Measurements from ENCODE around the gene LIPC.
A peak's percentile ranks its signal among the peaks of the same experiment; 100 is the strongest.

Gene LIPC

DNA sequence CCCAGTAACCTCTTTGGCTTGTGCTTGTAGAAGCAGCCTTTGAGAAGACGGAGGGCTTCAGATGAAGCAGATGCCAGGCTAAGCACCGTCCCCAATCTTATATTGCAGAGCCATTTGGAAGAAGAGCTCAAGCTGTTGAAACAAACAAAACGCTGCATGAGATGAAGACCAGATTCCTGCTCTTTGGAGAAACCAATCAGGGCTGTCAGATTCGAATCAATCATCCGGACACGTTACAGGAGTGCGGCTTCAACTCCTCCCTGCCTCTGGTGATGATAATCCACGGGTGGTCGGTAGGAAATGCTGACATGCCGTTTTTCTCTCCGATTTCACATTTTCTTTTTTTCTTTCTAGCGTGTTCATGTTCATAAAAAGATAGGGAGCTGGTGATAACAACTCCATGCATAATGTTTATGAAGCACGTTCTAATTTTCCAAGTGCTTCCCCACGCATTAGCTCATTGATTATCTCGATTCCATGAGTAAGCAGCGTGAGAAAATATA is 106.5 kb downstream of the LIPC start:
- DNase-seq (ENCODE audit: low read depth, low spot score) = no peak

DNA sequence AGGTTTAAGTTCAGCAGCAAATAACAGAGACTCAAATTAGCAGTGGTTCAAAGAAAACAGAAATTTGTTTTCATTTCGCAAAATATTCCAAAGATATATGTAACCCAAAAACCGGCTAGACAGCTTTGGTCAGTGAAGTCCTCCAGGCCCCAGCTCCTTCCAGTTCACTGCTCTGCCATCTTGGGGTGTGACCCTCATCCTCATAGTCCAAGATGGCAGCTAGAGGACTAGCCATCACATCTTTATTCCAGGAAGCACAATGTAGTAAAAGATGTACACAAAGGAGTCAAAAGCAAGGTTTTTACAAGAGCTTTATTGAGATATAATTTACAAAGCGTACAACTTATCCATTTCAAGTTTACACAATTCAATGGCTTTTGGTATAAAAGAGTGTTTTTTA is 107.1 kb downstream of the LIPC start:
- no peak for DNase-seq (ENCODE audit: low read depth, low spot score)

DNA sequence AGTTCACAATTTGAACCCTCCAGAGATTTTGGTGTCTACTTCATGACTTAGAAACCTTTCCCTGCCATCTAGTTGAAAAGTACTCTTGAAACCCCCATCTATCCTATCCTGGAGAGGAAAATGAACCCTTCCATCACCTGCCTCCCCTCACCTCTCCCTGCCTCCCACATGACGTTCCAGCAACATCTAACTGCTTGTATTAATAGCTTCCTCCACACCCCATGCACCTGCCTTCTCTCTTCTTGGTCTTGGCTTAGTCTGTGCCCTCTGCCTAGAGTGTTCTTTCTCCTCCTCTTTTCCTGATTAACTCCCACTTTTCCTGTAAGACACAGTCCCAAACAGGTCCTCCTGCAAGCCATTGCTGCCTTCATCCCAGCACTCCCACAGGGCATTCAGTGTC is 107.8 kb downstream of the LIPC start:
- no peak for DNase-seq (ENCODE audit: low read depth, low spot score)

DNA sequence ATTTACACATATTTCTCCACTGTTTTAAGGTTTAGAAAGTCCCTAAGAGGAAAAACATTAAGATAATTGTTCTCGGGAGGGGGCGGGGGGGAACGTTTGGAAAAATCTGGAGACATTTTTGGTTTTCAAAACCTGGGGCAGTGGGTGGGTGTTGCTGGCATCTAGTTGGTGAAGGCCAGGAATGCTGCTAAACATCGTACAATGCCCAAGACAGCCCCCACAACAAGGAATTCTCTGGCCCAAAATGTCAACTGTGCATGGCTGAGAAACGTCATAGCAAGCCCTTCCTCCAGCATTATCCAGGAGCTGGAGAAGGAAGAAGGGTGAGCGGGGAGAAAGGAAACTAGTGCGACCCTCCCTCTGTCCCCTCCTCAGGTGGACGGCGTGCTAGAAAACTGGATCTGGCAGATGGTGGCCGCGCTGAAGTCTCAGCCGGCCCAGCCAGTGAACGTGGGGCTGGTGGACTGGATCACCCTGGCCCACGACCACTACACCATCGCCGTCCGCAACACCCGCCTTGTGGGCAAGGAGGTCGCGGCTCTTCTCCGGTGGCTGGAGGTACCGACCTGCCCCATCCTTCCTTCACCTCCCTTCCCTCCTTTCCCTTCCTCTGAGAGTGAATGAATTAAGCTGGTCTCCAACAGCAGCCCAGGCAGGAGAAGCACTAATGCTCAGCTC is 109.8 kb downstream of the LIPC start:
- no peak for DNase-seq (ENCODE audit: low read depth, low spot score)

DNA sequence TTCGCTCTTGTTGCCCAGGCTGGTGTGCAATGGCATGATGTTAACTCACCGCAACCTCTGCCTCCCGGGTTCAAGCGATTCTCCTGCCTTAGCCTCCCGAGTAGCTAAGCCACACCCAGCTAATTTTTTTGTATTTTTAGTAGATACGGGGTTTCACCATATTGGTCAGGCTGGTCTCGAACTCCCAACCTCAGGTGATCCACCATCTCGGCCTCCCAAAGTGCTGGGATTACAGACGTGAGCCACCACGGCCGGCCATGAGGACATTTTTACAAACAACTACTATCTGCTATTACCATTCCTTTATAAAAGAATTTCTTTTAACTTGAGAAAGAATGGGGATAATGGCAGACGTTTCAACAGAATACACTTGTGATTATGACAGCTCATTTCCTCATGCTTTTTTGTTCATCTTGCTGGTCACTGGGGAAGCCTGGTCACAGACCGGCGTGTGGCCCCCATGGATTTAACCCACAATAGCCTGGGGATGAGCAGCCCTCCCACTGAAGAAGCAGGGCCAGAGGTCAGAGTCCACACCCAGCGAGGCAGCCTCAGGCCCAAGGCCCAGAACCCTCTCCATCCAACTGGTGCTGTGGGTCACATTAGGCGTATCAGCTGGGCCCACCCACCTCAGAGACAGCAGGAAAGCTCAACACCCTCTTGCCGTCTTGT is 112.0 kb downstream of the LIPC start:
- no peak for DNase-seq (ENCODE audit: low read depth, low spot score)

DNA sequence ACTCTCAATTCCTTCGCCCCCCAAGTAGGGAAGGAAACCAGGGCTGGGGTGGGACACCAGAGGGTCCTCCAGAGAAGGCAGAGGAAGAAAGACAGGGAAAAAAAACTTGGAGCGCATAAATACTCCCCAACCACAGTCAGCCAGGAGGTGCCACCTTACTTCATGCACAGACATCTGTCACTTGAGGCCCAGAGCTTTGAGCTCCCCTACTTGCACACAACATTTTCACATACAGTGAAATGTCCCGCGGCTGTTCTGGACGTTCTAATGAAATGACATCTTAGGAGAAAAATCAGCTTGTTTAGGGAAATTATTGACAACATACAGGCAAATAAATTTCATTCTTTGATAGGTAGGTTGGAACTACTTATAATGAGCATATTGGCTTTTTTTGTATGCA is 113.0 kb downstream of the LIPC start:
- no peak for DNase-seq (ENCODE audit: low read depth, low spot score)

DNA sequence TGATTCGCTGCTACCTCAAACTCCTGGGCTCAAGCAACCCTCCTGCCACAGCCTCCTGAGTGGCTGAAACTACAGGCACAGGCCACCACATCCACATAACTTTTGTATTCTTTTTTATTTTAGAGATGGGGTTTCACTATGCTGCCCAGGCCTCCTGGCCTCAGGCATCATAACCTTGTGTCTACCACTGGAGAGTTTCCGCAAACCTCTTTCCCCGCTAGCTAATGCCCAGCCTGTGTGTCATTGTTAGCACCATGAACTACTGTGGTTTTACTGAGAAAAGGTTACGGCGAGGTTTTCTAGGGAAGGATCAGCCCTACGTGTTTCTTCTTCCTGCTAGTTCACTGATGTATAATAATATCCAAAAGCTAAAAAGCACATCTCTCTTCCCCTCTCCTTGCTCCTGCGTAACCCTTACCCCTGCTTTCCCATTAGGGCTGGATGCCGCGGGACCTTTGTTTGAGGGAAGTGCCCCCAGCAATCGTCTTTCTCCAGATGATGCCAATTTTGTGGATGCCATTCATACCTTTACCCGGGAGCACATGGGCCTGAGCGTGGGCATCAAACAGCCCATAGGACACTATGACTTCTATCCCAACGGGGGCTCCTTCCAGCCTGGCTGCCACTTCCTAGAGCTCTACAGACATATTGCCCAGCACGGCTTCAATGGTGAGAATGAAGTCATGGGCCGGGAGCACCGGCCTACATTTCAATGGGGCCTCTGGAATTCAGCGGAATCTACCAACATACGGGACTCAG is 113.7 kb downstream of the LIPC start:
- DNase-seq (ENCODE audit: low read depth, low spot score) = no peak

DNA sequence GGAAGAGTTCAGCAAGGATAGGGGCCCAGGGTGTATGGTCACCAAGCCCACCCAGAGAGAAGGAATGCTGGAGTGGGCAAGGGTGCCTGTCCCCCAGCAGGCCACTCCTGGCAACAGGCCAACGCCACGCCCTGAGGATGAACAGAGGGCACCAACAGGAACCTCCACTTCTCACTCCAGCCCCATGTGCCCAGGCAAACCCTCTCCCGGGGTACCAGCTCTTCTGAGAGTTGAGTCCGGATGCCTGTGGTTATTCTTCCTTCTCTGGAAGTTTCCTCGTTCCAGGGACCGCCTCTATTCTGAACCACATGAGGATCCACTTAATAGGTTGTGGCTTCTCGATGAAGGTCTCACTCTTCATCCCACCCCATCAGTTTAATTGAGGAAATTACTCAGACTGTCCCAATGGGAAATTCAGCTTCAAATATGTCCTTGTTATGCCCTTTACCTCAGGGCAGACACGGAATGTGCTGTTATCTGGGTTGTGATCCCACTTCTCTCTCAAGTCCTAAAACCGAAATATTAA is 114.3 kb downstream of the LIPC start:
- DNase-seq (ENCODE audit: low read depth, low spot score) = no peak

DNA sequence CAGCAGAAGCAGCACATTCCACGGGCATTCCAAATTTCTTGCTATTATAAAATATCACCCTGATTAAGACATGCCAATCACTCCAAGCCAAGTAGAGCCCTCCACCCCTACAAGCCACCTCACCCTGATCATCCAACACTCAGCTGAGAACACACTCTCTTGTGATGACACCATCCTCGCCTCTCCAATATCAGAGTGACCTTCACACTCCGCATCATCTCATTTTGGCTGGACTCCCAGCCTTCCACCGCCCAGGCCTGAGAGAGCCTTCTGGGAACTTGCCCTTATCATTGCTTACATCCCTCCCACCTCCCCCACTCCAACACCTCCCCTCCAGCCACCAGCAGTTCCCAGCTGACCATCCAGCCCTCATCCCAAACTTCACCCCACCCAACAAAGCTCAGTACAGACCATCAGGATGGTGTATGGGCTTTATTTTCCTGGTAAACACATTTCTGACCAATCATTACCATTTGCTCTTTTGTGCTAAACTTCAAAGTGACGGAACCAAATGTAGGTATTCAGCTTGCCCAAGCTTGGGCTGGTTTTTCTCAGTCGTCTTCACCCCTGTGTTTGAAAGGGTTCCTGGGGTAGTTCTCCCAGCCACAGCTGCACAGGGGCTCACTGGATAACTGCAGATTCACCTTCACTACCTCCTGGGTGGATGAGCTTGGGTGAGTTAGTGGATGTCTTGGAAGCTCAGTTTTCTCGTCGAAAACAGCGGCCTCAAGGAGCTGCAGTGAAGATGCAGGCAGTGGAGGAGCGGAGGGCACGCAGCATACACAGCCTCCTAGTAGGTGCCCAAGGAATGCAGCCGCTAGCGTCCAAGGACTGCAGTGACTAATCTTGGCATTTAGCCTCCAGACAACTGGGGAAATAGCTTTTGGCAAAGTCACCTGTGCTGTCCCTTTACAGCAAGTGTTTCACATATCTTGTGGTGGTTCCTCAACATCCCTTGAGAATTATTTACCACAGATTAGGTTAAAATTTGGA is 115.1 kb downstream of the LIPC start:
- peak; percentile 43 for DNase-seq (ENCODE audit: low read depth, low spot score)

DNA sequence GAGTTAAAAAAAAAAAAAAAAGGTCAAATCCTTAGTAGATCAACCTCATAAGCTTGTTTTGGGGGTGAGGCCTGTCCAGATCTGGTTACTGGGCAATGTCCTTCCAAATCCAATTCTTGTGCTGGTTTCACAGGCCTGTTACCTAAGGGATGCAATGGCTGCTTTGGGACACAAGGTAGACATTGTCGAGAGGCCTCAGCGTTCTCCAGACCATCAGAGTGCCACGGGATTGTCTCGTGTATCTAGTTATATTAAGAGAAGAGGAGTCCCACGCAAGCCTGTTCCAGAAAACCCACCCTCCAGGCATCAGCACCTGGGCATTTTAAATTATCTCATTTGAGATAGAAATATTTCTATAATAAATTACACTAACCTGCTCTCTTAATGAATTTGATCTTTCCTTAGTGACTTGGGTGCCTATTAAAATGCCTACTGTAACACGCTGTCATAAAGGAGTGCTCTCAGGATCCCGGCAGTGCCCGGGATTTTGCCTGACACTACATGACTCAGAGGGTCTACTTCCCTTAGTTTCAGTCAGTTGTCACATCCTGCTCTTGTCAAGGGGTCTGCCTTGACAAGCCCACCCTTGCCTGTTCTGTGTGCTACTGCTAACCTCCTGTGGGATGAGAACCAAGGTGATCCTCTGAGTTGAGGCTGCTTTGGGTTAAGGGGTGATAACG is 116.0 kb downstream of the LIPC start:
- DNase-seq (ENCODE audit: low read depth, low spot score) = no peak

DNA sequence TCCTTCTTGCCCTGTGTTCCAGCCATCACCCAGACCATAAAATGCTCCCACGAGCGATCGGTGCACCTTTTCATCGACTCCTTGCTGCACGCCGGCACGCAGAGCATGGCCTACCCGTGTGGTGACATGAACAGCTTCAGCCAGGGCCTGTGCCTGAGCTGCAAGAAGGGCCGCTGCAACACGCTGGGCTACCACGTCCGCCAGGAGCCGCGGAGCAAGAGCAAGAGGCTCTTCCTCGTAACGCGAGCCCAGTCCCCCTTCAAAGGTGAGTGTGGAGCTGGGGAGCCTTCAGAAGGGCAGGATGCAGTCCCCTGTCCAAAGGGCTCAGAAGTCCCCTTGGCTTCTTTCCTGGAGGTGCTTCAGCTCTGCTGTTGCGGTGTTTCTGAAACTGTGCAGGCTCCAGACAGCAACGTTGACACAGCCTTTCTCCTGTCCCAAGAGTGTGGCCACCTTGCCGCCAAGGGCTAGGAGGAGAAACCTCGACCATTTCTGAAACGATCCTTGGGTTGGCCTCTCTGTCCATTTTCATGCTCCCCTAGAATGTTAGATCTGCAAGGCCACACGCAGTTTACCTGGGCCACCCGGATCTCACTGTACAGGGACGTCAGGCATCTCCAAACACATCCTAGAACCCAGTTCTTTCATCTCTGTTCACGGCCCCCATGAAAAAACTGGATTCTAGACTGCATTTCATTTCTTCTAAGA is 116.7 kb downstream of the LIPC start:
- DNase-seq (ENCODE audit: low read depth, low spot score) = no peak

DNA sequence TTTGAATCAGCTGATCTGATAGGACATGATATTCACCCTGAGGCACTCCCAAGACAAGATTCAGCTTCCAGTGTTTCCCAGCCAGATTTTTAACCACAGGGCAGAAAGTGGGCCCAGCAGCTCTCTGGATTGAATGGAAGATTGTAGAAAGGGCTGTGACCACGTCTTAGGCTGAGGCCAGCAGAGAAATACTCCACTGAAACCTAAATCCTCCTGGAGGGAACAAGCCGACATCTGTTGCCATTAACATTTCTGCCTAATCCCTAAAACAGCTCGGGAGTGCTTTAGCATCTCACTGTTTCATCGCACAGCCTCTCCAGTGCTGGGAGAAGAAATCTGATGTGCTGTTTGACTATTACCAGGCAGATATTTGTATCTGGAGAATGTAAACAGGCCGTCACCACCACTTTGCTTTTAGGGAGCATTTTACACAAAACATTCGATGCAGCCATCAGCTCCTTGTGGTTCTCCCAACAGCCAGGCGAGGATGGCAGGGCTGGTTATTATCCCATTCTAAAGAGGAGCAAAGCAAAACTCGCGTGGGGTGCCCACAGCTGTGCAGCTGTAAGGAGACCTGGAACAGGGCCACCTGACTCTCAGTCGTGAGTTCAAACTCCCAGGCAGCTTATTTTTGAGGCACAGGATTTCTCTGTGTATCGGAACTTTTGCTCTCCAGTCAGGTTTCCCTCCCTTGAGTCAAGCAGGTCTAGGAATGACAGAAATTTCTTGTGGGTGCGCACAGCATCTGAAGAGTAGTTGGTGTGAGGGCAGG is 117.4 kb downstream of the LIPC start:
- peak; percentile 62 for DNase-seq (ENCODE audit: low read depth, low spot score)

DNA sequence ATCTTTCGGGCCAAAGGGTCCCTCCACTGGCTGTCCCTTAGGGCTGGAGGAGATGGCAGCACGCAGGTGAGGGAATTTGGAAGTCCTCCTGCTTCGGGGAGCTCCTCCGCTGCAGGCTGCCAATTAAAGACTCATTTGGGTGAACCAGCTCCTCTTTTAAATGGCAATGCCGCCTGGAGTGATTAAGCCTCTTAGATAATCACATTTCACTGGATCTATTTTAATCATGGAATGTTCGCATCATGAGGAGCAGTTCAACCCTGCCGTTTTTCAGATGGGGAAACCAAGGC is 117.9 kb downstream of the LIPC start:
- no peak for DNase-seq (ENCODE audit: low read depth, low spot score)

DNA sequence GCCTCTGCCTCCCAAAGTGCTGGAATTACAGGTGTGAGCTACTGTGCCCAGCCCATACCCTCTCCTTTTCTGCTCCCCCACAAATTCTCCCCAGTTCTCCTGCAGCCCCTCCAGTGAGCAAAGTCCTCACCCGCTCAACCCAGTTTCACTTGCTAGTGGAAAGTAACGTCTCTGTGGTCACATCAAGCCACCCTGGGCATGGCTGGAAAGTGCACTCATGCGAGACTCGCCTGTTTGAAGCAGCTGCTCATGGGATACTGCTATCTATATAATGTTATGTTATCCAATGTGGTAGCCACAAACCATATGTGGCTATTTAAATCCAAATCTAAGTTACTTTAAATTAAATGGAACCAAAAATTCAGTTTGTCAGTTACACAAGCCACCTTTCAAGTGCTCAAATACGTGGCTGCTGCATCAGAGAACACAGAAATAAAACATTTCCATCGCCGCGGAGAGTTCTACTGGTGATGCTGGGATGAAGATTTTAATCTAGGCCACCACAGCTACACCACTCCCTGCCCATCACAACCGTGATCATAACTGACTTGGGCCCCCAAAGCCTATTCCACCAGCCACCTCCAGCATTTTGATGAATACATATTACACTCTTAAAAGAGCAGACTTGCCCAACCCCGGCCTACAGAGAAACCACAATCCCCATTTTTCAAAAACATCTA is 119.4 kb downstream of the LIPC start:
- no peak for DNase-seq (ENCODE audit: low read depth, low spot score)

DNA sequence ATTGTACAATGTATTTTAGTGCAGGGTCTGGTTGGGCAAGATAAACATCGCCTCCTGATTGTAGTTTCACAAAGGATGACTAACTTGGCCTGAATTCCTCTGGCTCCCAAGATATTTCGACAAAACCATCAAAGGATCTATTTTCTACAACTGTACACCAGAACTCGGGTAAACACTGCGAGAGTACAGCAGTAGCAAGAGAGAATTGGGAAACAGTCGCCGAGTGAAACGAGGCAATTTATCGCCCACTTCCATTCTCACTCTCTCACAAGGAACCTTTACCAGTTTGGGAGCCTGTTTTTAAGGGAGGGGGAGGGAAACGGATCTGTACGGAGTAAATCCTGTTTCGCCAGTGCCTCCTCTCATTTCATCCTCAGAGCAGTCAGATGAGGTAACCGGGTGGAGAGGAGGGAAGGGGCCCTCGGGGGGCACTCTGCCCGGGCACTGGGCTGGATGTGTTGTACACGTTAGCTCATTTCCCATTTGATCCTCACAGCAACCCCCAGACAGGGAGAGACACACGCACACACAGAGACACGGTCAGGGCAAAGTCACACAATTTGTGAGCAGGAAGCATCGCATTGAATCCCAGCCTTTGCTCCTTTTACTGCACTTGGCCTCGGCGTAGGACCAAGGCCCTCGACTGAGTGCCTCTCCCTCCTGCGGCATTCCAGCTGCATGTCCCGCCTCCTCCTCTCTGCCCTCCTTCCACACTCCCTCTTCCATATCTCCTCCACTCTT is 120.1 kb downstream of the LIPC start:
- peak; percentile 71 for DNase-seq (ENCODE audit: low read depth, low spot score)

DNA sequence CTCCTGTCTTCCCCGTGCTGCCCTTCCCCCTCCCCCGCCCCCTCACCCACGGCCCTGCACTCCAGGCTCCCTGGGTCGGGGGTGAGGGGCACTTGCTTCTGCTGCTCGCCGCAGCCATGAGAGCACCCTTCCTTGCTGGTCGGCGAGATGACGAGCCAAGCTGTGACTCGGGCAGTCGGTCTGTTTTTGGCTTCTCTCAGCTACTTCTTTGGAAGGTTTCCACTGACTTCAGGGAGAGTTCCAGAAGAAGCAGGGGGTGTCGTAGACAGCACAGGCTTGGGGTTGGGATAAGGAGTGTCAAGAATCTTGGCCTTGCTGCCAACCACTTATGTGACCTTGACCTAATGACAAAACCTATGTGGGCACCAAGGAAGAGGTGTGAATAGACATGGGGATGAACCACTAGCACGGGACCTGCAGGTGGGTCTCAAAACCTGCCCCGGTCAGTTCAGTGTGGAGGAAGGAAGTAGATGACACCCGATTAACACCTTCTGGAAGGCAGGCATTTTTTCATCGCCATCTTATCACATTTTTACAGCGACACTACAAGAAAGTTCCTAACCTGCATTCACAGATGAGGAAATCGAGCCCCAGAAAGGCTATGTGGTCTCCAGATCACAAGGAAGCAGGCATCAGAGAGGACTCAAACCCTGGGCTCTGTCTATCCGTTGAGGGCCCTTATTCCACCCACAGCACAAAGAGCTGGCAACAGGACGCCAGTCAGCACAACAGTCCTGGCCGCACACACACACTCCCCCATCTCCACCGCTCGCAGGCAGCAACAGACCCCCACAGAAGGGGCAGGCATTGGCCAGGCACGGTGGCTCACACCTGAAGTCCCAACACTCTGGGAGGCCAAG is 120.9 kb downstream of the LIPC start:
- DNase-seq (ENCODE audit: low read depth, low spot score) = no peak

DNA sequence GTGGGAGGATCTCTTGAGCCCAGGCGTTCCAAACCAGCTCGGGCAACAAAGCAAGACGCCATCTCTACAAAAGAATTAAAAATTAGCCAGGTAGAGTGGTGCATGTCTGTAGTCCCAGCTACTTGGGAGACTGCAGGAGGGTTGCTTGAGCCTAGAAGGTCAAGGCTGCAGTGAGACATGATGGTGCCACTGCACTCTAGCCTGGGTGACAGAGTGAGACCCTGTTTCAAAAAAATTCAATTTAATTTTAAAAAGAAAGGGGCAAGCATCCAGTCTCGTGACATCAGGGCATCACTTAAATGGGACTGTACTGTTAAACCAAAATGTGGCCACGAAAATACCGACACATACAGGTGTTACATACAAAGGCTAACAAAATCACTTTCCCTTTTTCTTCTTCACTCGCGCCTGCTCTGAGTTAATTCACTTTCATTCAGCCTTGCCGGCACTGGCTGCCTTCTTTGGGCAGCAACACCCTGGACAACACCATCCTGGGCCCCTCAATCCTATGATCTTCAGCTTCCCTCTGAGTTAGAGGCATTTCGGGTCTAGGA is 121.7 kb downstream of the LIPC start:
- no peak for DNase-seq (ENCODE audit: low read depth, low spot score)

All from ELF-1 (cell line).